Midbrain (tissue), 1 donor: ENCODE measurements around the gene VAV1.

Experiments used
- DNase-seq: peaks from one replicate; lab custom pipeline; 2025; lab: John Stamatoyannopoulos, UW

Gene VAV1, protein sequence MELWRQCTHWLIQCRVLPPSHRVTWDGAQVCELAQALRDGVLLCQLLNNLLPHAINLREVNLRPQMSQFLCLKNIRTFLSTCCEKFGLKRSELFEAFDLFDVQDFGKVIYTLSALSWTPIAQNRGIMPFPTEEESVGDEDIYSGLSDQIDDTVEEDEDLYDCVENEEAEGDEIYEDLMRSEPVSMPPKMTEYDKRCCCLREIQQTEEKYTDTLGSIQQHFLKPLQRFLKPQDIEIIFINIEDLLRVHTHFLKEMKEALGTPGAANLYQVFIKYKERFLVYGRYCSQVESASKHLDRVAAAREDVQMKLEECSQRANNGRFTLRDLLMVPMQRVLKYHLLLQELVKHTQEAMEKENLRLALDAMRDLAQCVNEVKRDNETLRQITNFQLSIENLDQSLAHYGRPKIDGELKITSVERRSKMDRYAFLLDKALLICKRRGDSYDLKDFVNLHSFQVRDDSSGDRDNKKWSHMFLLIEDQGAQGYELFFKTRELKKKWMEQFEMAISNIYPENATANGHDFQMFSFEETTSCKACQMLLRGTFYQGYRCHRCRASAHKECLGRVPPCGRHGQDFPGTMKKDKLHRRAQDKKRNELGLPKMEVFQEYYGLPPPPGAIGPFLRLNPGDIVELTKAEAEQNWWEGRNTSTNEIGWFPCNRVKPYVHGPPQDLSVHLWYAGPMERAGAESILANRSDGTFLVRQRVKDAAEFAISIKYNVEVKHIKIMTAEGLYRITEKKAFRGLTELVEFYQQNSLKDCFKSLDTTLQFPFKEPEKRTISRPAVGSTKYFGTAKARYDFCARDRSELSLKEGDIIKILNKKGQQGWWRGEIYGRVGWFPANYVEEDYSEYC

DNA sequence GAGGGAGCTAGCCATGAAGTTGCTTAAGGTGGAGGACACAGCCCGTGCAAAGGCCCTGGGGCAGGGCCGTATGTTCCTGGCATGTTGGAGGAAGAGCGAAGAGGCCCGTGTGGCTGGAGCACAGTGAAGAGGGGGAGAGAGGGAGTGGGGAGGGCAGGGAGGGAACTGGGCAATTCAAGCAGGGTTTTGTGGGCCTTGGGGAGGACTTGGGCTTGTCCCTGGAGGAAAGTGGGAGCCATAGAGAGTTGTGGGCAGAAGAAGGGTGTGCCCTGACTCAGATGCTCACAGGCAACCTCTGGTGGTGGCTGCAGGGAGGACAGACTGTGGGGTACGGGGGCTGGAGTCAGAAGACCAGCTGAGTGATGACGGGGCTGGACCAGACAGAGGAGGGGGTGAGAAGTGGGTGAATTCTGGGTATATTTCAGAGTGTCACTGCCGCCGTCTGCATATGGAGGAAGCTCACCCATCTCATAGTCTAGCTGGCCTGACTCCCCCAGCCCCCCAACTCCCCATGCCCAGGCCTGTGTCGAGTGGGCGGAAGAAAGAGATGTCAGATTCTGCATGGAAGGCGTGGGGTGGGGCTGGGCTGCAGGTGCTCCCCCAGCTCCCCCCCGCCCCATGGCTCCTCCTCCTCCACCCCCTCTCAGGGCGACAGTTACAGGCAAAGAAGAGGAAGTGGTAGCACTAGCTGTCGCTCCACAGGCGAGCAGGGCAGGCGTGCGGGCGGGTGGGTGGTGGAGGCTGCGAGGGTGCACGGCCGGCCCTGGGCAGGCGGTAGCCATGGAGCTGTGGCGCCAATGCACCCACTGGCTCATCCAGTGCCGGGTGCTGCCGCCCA is at the start of gene VAV1:
Gene VAV1, plus strand, starts transcription at position 681 of the 838 bp plus-strand sequence. Its CDS starts 100 bp downstream, at position 781.
- DNase-seq, result peak; percentile 11

DNA sequence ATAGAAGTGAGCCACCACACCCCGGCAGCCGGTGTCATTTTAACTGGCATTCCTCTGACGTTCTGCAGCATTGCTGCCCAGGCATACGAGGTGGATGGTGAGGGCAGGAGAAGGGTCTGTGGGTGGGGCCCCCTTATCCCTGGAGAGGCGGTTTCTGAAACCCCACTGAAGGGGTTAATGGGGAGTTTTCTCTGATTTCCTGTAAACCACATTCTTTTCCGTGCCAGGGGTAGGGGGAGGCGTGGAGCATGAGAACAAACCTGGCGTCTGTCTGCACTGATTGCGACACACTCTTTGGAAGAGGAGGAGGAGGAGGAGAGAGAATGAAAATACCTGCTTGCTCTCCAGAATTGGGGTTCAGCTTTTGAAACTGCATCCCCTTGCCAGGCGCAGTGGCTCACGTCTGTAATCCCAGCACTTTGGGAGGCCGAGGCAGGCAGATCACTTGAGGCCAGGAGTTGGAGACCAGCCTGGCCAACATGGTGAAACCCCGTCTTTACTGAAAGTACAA is 49.3 kb upstream of the VAV1 start:
- DNase-seq, result no peak

DNA sequence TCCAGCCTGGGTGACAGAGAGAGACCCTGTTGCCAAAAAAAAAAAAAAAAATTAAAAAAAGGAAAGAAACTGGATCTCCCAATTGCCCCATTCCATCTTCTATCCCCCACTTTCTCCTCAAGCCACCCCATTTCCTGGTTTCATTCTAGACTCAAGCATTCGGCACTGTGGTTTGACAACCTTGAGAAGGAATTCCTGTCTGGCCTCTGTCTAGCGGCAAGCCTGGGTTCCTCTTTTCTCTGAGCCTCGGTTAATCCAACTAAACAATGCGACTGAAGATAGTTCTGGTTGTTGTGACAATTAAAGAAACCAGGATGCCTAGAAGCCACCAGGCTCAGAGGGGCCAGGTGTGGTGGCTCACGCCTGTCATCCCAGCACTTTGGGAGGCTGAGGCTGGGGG is 48.8 kb upstream of the VAV1 start:
- peak; percentile 10 for DNase-seq

DNA sequence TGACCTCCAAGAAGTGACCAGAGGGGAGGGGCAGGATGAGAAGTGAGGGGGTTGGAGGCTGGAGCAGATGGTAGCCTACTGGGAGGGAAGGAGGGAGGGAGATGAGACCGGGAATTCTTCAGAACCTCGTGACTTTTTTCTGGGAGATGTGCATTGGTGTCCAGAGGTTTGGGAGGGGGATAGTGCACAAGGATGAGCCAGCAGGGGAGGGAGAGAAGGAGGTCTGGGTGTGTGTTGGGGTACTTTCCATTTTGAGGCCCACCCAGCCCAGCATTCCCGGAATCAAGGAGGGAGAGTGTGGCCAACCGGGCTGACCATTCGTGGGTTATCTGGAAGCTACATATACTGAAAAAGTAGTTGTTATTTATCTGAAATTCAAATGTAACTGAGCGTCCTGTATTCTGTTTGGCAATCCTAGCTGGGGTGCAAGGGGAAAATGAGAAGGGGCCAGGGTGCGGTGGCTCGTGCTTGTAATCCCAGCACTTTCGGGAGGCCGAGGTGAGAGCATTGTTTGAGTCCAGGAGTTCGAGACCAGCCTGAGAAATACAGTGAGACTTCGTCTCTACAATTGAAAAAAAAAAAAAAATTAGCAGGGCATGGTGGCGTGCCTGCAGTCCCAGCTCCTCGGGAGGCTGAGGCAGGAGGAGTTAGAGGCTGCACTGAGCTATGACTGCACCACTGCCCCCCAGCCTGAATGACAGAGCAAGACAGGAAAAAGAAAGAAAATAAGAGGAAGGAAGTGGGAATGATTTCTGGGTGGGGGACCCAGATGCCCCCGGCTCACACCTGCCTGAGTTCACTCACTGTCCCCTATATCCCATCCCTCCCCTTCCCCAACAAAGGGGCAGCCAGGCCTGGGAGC is 47.6 kb upstream of the VAV1 start:
- no peak for DNase-seq

DNA sequence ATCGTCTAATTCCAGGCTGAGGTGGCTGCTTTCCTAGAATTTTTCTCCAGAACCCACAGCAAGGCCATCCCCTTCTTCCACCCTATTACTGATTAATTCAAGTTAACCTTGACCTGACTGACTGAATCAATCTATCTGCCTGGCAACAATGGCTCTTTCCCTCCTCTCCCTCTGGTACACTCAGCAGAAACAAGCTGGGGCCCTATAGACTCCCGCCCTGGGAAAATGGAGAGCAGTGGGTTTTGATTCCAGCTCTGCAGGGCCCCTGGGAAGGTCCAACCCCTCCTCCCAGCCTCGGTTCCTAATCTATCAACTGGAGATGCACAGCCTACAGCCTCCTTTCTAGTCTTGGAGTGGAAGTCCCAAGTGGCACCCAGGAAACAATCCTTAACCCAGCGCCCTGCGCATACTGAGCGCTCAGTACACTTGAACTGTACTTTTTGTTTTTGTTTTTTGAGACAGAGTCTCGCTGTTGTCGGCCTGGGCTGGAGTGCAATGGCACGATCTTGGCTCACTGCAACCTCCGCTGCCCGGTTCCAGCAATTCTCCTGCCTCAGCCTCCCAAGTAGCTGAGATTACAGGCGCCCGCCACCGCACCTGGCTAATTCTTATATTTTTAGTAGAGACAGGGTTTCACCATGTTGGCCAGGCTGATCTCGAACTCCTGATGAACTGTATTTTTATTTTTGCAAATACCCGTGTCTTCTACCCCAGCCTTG is 46.8 kb upstream of the VAV1 start:
- DNase-seq, result no peak

DNA sequence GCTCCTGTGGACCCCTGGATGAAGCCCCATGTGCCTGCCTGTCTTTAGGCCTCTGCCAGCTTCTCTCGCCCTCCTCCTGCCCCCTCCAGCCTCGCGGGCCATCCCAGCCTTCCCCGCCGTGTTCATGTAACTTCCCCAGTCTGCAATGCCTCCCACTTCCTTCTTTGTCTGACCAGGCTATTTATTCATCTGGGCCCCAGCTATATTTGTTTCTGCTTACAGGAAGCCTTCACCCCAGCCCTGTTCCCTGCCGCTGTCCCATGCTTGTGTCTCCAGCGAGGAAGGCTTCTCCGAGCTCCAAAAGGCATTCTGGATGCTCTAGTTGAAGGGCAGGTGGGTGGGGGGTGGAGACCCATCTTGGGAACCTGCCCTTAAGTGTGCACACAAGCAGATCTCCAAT is 44.2 kb upstream of the VAV1 start:
- DNase-seq, result peak; percentile 35

DNA sequence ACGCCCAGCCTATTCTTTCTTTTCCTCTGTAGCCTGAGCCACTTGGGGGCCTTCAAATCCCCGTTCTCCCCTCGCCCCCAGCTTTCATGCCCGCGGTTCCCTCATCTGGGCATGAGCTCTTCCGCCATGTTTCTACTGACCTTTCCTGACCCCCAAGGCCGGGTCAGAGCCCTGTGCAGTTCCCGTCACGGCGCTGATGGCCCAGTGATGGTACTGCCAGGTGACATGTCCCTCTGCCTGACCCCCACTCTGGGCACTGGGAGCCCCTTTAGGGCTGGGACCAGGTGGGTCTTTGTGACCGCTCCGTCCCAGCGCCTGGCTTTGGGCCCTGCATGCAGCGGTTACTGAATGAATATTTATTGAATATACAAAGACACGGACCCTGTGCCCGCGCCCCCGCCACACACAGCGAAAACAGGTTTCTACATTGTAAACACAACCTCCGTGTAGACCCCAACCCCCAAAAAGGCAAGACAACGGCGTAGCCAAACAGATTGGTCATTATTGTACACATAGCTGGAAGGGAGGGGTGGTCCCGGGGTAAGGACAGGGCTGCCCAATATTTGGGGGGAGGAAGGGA is 42.8 kb upstream of the VAV1 start:
- DNase-seq, result no peak

DNA sequence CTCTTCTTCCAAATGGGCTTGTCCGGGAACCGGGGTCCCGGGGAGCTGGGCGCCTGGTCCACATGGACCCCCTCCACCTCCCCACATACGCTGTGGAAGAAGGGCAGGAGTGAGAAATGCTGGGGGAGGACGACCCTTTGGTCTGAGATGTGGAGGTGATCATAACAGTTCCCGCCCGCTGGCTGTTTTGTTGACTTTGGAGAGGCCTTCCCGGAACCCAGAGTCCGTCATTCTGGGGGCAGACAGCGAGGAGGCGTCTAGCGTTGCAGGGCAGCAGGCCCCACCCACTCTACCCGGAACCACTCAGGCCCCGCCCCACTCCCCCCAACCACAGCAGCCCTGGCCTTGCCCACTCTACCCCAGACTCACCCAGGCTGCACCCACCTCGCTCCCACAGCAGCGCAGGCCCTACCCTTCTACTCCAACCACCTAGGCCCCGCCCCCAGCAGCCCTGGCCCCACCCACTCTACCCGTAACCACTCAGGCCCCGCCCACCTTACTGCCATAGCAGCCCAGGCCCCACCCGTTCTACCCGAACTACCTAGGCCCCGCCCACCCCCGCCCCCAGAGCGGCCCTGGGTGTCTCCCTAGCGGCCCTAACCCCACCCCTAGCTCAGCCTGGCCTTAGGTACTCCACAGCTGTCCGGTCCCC is 42.2 kb upstream of the VAV1 start:
- DNase-seq, result peak; percentile 28

DNA sequence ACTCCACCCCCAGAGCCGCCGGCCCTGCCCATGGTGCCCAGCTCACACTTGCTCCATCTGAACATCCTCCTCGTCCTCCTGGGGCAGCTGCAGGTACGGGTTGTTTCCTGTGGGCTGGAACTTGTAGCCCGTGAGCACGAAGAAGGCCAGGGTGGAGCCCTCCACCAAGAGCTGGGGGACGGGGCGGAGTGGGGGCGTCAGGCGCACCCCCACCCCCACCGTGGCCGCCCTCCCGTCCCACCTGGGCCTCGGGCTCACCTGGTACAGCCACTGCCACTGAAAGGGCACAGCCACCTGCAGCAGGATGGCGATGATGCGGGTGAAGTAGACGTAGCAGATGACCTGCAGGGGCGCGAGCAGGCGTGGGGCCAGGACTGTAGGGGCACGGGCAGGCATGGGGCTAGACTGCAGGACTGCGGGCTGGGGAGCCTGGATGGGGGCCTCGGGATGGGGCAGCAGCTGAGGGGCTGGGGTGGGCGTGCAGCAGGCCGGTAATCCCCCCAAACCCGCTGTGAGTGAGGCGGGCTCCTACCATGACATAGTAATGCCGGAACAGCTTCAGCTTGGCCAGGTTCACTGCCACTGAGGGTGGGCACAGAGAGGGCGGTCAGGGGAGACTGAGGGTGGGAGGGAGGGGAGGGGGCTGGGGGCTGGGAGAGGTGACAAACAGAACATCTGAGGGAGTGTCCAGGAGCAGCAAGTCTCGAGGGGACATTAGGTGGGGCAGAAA is 41.4 kb upstream of the VAV1 start:
- DNase-seq, result no peak

DNA sequence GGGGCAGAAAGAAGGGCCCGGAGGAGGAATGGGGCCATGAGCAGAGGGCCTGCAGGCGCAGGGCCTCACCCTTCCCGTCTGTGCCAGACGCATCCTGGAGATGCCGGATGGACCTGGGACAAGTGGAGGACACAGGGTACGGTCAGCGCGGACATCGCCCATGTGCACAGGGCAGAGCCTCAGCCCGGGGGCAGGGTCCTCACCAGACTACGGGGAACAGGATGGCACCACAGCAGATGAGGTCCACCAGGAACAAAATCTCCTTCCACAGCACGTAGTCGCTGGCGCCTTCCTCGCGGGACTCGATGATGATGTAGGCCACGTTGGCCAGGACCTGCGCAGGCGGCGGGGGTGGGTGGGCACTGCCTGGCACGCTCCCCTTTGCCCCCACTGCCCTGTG is 40.7 kb upstream of the VAV1 start:
- DNase-seq, result no peak

DNA sequence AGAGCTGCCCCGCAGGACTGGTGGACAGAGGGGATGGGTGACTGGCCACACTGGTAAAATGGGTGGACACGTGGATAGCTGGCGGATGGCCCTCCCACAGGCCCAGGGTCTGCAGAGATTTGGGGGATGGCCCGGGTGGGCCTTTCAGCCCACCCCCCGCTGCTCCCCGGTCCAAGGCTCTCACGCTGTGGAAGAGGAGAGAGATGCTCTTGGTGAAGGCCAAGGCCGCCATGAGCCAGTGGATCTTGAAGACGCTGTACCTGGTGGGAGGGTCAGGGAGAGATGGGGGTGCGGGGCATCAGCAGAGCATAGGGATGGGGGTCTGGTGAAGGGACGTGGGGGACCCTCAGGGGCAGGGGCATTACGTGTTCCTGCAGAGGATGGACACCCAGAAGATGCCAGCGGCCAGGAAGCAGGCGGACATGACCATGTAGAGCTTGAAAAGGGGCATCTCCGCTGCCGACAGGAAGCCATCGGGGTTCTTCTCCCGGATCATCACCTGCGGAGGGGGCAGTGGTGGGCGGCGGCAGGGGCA is 39.6 kb upstream of the VAV1 start:
- DNase-seq, result no peak

DNA sequence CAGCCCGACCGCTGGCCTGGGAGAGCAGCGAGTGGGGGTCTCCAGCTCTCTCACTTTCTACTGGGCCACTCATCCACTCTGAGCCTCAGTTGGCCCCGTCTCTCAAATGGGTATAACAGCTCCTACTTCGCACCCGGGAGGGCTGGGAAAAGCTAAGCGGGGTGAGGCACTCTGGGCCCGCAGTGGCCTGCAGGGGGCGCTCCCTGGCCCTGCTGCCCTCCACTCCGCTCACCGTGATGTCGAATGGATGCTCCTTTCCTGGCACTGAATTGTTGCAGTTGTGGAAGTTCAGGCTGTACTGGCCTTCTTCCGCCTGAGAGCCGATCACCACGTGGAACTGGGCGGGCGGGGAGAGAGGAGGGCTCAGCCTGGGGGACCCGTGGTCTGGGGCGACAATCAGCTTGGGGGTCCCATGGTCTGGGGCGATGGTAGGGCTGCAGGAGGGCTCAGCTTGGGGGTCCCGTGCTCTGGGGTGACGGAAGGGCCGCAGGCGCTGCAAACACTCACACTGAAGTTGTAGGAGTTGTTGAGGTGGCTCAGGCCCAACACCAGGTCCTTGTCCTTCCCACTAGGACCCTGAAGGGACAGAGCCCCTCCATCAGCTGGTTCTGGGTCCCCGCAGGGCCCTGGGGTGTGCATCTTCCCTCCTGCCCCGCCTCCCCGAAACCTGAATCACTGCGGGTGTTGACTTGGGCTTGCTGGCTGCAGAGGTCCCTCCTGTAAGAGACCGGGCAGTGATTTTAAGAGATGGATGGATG is 39.0 kb upstream of the VAV1 start:
- DNase-seq, result no peak

DNA sequence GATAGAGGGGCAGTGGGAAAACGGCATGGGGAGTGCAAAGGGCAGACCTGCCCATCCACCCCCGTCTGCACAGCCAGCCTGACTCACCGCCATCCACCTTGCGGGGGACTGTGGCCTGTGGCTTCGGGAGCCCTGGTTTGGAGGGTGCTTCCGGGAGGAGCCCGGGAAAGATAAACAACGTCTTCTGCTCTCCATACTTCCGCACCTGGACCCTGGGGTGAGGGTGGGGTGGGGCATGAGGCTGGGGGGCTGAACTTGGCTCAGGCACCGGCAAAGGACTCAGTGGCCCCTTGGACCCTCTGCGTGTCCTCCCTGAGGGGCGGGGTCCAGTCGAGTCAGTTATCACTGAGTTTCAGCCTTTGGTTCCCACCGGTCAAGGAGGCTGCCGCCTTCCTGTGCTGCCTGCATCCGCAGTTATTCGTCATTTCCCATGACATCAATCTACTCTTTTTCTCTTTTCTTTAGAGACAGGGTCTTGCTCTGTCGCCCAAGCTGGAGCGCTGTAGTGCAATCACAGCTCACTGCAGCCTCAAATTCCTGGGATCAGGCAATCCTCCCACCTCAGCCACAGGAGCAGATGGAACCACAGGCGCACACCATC is 38.3 kb upstream of the VAV1 start:
- no peak for DNase-seq

DNA sequence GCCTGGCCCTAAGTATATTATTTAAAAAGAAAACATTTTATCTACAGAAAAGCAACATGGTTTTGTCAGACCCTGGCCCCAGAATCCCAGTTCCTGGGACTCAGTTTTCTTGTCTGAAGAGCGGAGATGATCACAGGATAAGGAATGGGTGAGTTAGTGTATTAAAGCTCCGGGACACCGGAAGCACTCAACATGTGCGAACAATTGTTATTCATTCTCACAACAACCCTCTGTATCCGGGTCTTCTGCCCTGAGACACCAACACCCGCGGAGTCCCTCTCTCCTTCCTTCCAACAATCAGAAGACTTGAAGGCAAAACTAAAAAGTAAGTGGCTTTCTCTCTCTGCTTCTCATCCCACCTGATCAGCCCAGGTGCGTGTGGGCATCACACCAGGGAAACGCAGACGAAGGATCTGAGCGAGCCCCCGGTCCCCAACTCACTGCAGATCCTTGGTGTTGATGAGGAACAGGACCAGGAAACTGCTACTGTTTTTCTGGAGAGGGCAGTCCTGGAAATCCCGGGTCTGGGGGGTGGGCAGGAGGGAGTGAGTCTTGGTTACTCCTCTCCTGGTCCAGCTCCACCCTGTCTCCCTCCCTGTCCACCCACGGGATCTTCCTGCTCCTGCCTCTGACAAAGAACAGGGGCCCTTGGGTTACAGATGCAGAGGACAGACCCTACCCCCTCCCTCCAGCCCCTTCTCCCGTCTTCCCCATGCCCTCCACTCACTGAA is 37.2 kb upstream of the VAV1 start:
- DNase-seq, result no peak

DNA sequence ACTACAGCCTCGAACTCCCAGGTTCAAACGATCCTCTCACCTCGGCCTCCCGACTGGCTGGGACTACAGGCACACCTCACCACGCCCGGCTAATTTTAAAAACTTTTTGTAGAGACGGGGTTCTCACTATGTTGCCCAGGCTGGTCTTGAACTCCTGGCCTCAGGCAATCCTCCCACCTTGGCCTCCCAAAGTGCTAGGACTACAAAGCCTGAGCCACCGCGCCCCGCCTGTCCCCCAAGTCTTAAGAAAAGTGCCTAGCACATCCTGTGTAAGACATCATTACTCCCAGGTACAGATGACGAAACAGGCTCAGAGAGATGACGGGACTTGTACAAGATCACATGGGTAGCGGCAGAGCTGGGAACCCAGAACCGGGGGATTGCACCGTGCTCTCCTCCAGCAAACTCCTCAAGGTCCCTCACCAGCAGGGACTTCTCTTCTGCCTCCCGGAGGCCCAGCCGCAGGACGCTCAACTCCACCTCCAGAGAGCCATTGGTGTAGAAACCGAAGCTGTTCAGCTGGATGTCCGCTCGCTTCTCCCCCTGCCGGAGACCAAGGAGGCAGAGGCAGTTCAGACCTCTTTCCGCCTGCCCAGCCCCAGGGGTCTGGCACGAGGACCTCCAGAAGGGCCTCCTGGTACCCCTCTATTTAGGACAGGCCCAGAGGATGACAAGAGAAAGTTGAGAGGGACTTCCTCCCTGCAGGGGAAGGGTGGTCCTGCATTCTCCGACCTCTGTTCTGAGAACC is 36.2 kb upstream of the VAV1 start:
- peak; percentile 51 for DNase-seq

DNA sequence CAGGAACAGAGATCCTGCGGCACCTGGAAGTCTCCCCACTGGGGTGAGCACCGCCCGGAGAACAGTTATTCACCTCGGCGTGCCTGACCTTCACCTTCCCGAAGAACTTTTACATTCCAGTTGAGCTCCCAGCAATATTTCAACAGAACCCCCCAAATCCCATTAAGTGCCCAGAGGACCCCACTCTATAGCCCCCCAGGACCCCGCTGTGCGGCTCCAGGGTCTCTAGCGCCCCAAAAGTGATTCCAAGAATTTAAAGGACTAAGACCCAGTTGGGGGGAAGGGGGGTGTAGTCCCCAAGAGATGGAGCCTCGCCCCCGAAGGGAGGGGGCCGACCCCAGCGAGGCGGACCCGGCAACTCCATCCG is 35.6 kb upstream of the VAV1 start:
- peak; percentile 47 for DNase-seq
